SHP77 treated with DMSO at 0.1 percent for 48 hours (cell line): ENCODE data around the gene CENPO.

ENCODE experiments used
- DNase-seq: peaks from one replicate; lab custom pipeline; 2025; lab: John Stamatoyannopoulos, UW

The CENPO gene

GRCh38 chr2:24863641-24864040 is 70.4 kb downstream of the CENPO start:
- DNase-seq = no peak

GRCh38 chr2:24866946-24867345 is 73.7 kb downstream of the CENPO start:
- no peak for DNase-seq

- DNase-seq = no peak
Observed at GRCh38 chr2:24870440-24870839, 77.2 kb downstream of the CENPO start.

- no peak for DNase-seq
Observed at GRCh38 chr2:24870891-24871705, 77.9 kb downstream of the CENPO start.

- no peak for DNase-seq
Observed at GRCh38 chr2:24871852-24872333, 78.7 kb downstream of the CENPO start.
